Measurements from ENCODE around the gene CPNE9. TPM values are rescaled to one million over a fixed set of nuclear protein-coding genes. Genes with fewer than 3 reads are reported as not detected.

CPNE9 gene
- total RNA-seq, 4 donors from 2014 or later, result not detected

DNA sequence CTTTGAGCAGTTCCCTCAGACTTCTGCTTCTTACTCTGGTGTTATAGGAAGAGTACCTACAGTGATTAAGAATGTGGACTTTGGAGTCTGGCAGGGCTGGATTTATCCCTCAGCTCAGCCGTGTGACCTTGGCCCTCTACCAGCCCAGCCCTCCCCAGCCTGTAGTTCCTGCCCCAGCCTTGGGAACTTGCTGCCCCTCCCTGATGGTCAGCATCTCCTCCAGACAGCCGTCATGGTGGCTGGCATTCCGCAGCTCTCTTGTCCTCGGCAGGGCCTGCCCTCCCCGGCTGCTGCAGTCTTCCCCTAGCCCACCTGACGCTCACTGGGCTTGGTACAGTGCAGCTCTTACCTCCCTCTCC, 21.9 kb upstream of the CPNE9 start:
- Histone ChIP-seq H3K4me1 (peaks cover 0 to 3% (median 0%) of the 10 kb centered on the region in 4 donors), H3K9me3 (no peaks in the 10 kb centered on the region), H3K27ac (no peak overlapping the region), H3K27me3 (no peaks in the 10 kb centered on the region), H3K4me3 (no peak overlapping the region), H3K36me3 (peaks cover 0 to 92% (median 41%) of the 10 kb centered on the region in 4 donors)
- no peak for TF ChIP-seq POLR2A (IDR thresholded peaks at IDR 0.05)
- TF ChIP-seq, protein P1, sequence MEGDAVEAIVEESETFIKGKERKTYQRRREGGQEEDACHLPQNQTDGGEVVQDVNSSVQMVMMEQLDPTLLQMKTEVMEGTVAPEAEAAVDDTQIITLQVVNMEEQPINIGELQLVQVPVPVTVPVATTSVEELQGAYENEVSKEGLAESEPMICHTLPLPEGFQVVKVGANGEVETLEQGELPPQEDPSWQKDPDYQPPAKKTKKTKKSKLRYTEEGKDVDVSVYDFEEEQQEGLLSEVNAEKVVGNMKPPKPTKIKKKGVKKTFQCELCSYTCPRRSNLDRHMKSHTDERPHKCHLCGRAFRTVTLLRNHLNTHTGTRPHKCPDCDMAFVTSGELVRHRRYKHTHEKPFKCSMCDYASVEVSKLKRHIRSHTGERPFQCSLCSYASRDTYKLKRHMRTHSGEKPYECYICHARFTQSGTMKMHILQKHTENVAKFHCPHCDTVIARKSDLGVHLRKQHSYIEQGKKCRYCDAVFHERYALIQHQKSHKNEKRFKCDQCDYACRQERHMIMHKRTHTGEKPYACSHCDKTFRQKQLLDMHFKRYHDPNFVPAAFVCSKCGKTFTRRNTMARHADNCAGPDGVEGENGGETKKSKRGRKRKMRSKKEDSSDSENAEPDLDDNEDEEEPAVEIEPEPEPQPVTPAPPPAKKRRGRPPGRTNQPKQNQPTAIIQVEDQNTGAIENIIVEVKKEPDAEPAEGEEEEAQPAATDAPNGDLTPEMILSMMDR (IDR thresholded peaks at IDR 0.05), result no peak
- intact Hi-C loops (cut with DNase I; ENCODE audit: low total_unique reads), result no loop called here
- WGBS, 2 donors (ENCODE audit: low coverage in 1 of 2), result 82% methylated on average over 6 of the region's 6 CpGs; no CpG with 5 or more reads in 1 of the 2 donors
- DNase-seq, result peak; percentile 56
- in situ Hi-C loops (cut with MboI; ENCODE audit: low pct_ligation_motif_present in 1 of 4, low pct_unique_long_range_greater_than_20kb in 1 of 4, low sequenced_read_pairs in 3 of 4), result no loop called here

DNA sequence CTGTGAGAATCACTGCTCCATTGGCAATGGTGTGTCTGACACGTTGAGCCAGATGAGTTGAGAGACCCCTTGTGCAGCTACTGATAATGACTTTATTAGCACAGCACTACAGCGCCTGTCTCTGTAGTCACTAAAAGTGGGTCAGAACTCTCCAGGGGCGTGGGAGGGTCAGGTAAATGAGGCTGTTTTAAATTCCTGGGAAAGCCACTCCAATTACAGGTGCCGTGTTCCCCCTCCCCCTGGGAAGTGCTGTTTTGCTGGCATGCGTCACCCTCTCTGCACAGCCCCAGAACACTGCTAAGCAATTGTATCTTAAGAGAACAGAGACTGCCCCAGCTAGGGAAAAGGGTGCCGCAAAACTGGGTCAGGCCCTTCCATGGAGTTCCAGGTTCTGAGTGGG, 21.5 kb upstream of the CPNE9 start:
- TF ChIP-seq POLR2AphosphoS5 (IDR thresholded peaks at IDR 0.05) (no peak), EP300 (IDR thresholded peaks at IDR 0.05; ENCODE audit: low read depth) (no peak), POLR2A (IDR thresholded peaks at IDR 0.05) (no peak)
- TF ChIP-seq, protein P1 (IDR thresholded peaks at IDR 0.05), result no peak
- in situ Hi-C loops (cut with MboI; ENCODE audit: low pct_ligation_motif_present in 1 of 4, low pct_unique_long_range_greater_than_20kb in 1 of 4, low sequenced_read_pairs in 3 of 4), result no loop called here
- intact Hi-C loops (cut with DNase I; ENCODE audit: low total_unique reads), result no loop called here
- Histone ChIP-seq H3K4me1 (peaks cover 0 to 3% (median 0%) of the 10 kb centered on the region in 4 donors), H3K36me3 (peaks cover 0 to 88% (median 41%) of the 10 kb centered on the region in 4 donors), H3K4me3 (no peak overlapping the region), H3K27ac (no peak overlapping the region), H3K27me3 (no peaks in the 10 kb centered on the region), H3K9me3 (no peaks in the 10 kb centered on the region)
- DNase-seq, result no peak
- 83% methylated on average over 6 of the region's 6 CpGs; no CpG with 5 or more reads in 1 of the 2 donors for WGBS, 2 donors (ENCODE audit: low coverage in 1 of 2)

DNA sequence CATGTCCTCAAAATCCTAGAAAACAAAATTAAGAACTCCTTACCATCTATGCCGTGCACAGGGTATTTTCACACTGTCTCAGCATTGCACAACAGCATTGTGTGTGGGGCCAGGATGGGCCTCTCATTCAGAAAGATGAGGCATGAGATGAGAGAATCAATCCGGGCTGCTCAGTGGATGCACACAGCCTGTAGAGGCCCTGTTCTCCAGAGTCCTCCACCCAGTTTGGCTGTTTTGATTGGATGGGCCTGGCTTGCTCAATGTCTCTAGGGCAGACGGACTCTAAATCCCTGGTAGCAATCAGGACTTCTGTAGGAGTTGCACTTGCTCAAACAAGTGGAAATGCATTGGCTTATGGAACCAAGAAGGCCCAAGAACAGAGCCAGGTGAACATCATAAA, 20.2 kb upstream of the CPNE9 start:
- intact Hi-C loops (cut with DNase I; ENCODE audit: low total_unique reads) (no loop called here), in situ Hi-C loops (cut with MboI; ENCODE audit: low pct_ligation_motif_present in 1 of 4, low pct_unique_long_range_greater_than_20kb in 1 of 4, low sequenced_read_pairs in 3 of 4) (no loop called here)
- WGBS, 2 donors (ENCODE audit: low coverage in 1 of 2), result 80 to 91% methylated on average over 1 to 3 of the region's 3 CpGs

DNA sequence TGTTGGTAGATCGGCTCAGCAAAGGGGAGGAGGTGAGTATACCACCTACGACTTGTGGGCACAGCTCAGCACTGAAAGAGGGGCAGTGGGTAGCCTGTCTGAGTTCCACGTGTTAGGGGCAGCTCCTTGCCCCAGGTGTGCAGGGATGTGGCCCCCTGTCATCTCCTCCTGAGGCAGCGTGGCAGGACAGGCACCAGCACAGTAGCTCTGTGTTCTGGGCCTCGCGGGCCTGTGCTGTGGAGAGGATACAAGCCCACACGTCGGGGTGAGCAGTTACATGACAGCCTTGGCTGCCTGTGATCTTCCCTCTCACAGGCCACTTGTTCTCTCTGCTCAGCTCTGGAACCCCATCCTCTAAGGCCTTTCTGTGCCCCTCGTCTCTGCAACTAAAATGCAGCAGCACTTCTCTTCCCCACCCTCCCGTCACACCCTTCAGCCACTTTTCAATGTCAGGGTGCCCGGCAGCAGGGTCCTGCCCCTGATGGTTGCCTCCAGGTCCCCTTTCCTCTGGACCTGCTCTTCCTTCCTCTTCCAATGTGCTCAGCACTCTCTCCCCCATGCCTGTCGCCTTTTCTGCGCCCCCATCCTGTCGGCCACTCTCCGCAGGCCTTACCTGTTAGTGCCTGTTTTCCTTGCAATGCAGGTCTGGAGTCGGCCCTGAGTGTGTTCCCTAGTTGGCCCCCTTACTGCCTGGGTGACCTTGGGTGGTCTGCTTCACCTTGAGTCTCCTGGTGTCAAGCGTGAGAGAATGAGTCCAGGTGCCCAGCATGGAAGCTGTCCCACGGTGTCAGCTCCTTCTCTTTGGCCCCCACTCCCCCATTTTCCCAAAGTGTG, 18.2 kb upstream of the CPNE9 start:
- Histone ChIP-seq H3K9me3 (no peaks in the 10 kb centered on the region), H3K27ac (no peak overlapping the region), H3K27me3 (no peaks in the 10 kb centered on the region), H3K4me3 (no peak overlapping the region), H3K36me3 (peaks cover 0 to 85% (median 42%) of the 10 kb centered on the region in 4 donors), H3K4me1 (peaks cover 0 to 3% (median 0%) of the 10 kb centered on the region in 4 donors)
- TF ChIP-seq, protein P1 (IDR thresholded peaks at IDR 0.05), result no peak
- TF ChIP-seq POLR2AphosphoS5 (IDR thresholded peaks at IDR 0.05) (no peak), EP300 (IDR thresholded peaks at IDR 0.05; ENCODE audit: low read depth) (no peak), POLR2A (IDR thresholded peaks at IDR 0.05) (no peak)
- in situ Hi-C loops (cut with MboI; ENCODE audit: low pct_ligation_motif_present in 1 of 4, low pct_unique_long_range_greater_than_20kb in 1 of 4, low sequenced_read_pairs in 3 of 4) (no loop called here), intact Hi-C loops (cut with DNase I; ENCODE audit: low total_unique reads) (no loop called here)
- no peak for DNase-seq
- 95 to 100% methylated on average over 7 to 18 of the region's 18 CpGs for WGBS, 2 donors (ENCODE audit: low coverage in 1 of 2)

More for the DNA sequence above, 20.2 kb upstream of the CPNE9 start:
- Histone ChIP-seq H3K27ac (no peak overlapping the region), H3K4me3 (no peak overlapping the region), H3K9me3 (no peaks in the 10 kb centered on the region), H3K27me3 (no peaks in the 10 kb centered on the region), H3K36me3 (peaks cover 0 to 84% (median 40%) of the 10 kb centered on the region in 4 donors), H3K4me1 (peaks cover 0 to 3% (median 0%) of the 10 kb centered on the region in 4 donors)
- DNase-seq, result no peak
- TF ChIP-seq POLR2A (IDR thresholded peaks at IDR 0.05) (no peak), EP300 (IDR thresholded peaks at IDR 0.05; ENCODE audit: low read depth) (no peak), POLR2AphosphoS5 (IDR thresholded peaks at IDR 0.05) (no peak)
- TF ChIP-seq, protein P1 (IDR thresholded peaks at IDR 0.05), result no peak
